Renal cortical epithelial cell (primary cell): Measurements from ENCODE around the gene TFF2. TPM values are rescaled to one million over a fixed set of nuclear protein-coding genes. Genes with fewer than 3 reads are reported as not detected.

Experiments
- DNase-seq: peaks from one replicate; pipeline ENCODE4 v3.0.0-alpha.2; 2011; ENCODE audit warnings: low read depth
- total RNA-seq: library from RNA; depleted of rRNA; stranded (reverse); fragments of >200 nt; gene quantifications from 2 replicates; pipeline ENCODE4 v1.2.3, GENCODE V29; 2014

Gene TFF2
- total RNA-seq, 1 donor from 2014 or later, result not detected

DNA sequence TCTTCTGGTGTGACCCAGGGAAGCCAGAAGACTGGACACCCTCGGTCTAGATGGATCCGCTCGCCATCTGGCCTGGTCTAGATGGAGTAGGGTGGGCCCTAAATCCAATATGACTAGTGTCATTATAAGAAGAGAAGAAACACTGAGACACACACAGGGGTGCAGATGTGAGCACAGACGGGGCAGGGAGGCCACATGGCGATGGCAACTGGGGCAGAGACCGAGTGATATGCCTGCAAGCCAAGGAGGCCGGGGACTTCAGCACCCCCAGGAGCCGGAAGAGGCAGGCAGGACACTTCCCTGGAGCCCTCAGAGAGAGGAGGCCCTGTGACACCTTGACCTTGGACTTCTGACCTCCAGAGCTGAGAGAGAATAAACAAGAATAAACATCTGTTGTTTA lies 30.0 kb downstream of the TFF2 start:
- DNase-seq, result no peak

DNA sequence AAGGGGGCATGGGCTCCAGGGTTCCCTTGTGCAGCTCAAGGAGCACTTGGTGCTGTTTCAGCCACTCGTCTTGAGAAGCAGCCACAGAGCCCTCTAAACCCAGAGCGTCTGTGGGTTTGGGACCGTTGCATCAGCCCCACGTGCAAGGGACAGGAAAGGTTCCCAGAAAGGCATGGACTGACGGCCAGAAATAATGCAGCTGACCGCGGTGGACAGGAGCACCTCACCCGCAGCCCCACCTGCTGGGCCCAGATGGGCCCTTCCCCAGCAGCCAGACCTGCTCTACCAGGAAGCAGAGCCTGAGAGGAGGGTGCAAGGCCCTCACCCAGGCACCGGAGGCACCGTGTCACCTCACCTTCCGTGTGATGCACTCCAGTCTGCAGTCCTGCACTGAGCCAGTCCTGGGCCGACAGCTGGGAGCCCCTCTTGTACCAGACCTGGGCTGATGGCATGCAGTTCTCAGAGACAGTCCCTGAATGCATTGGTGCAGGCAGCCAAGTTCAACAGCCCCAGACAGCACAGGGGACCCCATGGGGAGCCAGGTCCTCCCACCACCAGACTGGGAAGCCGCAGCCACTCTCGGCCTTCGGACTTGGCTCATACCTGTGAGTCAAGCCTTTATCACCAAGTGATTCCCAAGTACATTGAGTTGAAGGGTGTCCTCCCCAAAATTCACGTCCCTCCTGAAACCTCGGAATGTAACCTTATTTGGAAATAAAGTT lies 30.8 kb downstream of the TFF2 start:
- no peak for DNase-seq

DNA sequence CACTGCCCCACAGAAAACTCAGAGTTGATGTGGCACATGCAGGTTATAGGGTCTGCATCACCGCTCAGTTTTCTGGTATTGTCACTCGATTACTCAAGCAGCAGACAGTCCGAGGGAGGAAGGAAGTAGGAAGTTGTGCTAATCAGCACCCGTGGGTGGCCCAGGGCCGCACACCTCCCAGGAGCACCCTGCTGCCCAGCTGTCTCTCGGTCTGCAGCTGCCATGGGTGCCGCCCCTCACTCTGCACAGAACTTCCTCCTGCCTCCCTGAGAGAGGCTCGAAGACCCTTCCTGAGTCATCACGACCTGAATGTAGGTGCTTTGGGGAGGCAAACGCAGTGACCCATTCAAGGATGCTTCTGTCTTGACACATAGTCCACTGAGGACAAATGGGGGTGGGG lies 31.4 kb downstream of the TFF2 start:
- DNase-seq, result no peak

DNA sequence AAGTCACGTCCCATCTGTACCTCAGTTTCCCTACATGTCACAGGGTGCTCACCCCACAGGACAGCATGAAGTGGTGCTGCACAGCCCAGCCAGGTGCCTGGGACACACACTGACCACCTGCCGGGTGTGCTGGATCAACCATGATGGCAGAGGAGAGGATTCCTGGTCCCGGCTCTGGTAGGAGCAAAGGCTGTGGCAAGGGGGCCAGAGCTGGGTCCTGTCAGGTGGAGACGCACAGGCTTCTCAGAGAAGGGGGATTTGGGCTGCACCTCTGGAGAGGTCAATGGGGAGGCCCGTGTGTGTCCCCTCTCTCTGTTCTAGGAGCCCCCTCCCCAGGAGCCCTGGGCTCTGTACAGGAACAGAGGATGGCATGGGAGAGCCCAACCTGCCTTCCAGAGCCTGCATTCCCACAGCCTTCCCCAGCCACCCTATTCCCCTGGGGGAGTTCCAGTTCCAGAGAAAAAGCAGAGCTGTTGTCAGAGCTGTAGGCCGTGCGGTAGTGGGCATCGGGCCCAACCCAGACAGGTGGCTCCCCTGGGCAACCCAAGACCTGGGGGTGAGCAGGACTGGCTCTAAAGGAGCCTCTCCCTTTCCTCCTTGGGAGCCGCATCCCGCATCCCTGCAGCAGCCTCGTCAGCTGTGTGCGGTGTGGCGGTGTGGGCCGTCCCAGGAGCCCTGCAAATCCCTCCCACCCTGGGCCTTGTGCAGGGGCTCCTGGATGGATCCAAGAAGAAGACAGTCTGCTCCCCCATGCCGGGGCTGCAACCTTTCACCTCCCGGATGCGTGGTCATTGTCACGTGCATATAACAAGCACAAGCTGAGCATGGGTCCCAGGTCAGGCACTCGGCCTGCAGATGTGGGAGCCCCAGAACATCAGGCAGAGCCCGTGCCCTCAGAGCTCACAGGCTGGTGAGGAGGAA lies 32.7 kb downstream of the TFF2 start:
- DNase-seq, result no peak

DNA sequence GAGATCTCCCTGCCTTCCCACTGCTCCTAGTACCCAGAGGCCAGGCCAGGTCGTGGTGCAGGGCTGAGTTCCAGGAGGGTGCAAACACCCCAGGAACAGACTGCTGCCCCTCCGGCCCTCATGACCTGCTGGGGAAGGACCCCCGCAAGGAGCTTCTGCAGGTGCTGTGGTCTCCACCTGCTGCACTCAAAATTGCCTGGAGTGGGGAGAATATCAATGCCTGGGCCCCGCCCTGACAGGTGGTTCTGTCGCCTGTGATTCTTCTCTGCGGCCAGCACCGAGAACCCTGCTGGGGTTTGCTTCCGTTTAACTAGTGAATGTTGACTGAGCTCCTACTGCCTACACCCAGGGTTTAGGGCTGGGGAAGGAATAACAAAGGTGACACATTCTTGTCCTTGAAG lies 33.5 kb downstream of the TFF2 start:
- DNase-seq, result no peak

DNA sequence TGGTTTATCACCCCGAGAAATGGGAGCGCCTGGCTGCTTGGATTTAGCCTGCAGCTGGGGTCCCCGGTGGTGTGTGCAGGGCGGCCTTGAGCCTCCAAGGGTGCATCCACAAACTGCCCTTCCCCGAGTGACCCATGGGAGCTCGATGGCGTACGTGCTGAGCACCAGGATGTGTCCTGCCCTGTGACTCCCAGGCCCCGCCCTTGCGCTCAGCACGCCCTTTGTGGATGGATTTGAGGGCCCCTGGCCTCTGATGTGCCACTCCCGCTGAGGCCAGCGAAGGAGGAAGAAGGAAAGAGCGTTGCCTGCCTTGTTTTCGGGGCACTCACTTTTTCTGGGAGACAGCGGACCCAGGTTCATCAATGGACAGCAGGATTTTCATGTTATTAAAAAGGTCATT lies 33.9 kb downstream of the TFF2 start:
- no peak for DNase-seq

DNA sequence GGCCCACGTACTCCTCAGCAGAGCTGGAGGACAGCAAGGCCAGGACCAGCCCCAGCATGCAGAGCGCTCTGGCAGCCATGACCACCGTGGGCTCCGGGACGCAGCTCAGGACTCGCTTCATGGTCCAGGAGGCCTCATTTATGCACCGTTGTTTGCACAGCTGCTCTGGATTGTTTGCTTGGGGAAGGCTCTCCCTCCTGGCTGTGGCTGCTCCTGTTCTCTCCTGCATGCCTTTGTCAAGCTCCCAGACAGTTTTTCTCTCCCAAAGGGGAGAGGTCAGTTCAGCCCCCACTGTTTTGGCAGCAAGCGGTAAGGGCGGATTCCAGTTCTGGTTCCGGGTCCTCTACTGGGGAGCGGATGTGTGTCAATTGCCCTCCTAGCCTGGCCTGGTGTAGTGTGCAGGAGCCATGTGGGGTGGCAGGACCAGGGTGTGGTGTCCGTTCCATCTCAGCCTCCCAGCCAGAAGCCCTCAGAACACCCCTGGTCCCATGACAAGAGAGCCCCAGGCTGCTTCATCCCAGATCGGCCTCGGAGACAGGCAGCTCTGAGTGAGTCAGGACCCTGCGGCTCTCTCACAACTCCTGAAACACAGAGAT lies 35.4 kb downstream of the TFF2 start, which contains the start of gene TFF3:
Gene TFF3, minus strand, starts transcription at position 114 of the 596 bp plus-strand sequence. Its CDS starts 35 bp downstream, at position 79.
- DNase-seq, result peak; percentile 14

DNA sequence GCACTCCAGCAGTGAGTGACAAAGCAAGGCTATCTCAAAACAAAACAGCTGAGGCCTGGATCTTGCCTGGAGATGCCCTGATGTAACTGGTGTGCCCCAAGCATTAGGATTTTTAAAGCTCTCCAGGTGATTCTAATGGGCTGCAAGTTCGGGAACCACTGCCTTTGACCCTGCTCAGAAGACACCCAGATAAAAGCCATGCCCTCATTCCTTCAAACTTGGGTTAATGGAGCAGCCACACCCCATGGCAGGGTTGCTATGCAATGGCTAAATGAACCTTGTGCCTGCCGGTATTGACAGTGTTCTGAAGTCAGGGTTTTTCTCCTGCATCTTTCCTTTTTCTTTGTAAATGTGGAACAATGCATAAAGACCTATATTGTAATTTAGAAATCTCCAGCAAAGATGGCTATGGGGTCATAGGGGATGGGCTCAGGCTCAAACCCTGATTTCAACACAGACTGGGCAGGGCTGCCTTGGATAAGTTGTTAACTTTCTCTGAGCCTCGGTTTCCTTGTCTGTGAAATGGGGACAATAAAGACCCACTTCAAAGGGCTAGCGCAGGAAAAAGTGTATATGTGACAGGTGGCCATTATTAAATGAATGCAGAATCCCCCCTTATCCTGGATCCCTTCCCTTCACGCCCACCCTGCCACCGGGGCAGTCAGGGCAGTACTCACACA lies 36.0 kb downstream of the TFF2 start:
- no peak for DNase-seq

DNA sequence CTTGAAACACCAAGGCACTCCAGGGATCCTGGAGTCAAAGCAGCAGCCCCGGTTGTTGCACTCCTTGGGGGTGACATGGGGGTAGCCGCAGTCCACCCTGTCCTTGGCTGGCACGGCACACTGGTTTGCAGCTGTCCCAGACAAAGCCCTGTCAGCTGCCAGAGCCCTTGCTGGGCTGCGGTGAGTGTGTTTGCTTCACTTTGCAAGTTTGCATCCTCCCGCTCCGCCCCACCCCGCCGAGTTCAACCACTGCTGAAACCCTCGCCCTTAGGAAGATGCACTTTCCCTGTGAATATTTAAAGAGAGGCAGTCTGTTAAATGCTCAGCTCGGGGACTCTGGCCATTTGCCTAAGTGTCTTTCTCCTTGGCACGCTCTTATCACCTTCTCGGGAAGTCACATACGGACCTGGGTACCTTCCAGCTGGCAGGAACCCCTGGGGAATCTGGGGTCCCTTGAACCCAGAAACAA lies 37.3 kb downstream of the TFF2 start:
- no peak for DNase-seq

DNA sequence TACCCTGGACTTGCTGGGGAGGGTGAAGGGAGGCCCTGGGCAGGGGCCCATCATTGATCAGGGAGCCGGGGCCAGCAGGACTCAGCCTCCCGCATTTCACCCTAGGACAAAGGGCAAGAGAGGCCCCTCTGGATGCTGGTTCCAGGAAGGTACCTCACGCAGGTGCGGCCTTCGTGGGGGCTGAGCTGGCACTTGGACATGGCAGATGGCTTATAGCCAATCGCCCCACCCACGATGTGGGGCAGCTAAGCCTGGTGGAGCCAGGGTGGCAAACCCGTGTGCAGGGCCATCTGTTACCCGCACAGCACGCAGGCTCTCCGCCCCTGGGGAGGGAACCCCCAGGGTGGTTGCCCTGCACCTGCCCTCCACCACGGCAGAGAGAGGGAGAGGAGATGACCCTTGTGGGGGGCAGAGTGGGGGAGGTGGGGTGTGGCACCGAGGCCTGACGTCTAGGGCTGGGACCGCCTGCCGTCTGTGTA lies 38.1 kb downstream of the TFF2 start:
- no peak for DNase-seq

DNA sequence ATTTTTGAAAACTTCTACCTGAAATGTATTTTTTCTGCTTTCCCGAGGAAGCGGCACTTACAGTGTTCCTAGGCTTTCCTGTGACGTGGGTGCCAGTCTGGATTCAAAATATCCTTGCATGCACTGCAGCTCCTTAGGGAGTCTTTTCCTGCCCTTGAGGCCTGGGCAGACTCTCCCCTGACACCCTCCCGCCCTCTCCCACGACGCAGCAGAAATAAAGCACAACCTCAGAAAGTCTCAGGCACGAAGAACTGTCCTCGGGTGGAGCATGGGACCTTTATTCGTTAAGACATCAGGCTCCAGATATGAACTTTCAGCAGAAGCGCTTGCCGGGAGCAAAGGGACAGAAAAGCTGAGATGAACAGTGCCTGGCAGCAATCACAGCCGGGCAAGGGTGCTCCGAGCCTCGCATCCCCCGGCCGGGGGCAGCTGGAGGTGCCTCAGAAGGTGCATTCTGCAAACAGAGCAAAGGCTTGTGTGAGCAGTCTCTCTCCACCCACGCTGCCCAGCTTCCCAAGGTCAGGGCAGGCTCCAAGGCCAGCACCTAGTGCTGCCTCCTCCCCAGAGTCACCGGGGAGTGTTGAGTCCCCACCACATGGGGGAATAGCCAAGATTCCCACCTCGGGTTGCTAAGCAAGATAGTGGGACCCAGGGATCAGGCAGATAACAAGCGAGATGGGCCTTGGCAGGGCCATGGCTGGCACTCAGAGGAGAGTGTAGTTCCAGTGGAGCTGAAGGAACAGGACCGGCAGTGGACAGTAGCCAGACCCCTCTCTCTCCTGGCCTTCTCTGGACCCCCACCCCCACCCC lies 38.8 kb downstream of the TFF2 start:
- DNase-seq, result no peak

DNA sequence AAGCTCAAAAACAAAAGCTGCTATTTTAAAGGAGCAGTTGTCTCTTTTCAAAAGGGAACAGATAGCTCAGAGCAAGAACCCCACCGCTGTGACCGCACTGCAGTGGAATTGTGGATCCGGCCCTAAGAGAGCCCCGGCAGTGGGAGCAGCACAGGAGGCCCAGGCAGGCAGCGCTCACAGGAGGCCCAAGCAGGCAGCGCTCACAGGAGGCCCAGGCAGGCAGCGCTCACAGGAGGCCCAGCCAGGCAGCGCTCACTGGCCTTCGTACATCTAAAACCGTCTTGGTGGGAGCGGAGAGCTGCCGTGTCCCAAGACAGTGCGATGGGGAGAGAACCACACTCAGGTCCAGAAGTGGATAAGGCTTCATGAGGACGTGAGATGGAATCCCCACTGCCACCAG lies 39.6 kb downstream of the TFF2 start:
- no peak for DNase-seq

DNA sequence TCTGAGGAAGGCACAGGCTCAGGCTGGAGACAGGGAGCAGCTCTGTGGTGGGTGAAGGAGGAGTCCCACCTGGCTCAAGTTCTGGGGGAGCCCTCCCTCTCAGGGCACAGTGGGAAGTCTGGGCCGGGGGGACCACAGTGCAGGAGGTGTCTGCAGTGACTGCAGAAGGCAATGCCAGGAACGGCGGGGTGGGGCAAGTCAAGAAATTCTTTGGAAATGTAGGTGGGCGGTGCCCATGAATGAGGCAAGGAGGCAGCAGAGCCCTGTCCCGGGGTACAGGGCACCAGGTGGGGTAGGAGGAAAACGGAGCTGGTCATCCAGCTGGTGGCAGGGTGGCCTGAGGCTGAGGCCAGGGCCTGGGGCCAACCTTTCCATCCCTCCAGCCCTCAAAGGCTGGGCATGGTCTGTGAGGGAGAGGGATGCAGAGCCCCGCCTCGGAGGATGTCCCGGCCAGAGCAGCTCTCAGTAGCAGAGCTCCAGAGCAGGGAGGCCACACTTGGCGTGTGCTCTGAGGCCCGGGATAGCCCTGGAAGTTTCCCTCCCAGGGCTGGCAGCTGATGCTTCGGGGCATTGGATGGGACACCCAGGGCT lies 40.3 kb downstream of the TFF2 start:
- DNase-seq, result no peak

DNA sequence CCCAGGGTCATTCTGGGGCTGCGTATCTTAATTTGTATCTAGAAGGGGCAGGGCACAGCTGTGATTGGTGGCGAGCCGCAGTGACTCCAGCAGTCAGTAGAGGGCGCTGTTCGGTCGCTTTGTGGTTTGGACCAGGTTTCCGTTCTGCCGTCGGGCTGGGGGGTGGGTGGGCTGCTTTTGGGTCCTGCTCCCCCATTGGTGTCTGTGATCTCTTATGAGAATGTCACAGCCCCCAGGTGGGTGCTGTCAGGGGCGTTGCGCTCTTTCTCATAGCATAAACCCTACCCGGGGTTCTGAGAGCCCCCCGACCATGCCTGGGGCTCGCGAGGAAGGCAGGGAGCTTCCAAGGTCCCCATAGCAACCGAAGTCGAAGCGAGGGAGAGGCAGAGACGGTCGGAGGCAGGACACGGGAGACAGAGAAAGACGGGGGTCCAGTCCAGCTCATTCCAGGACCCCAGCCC lies 41.0 kb downstream of the TFF2 start:
- DNase-seq, result no peak

DNA sequence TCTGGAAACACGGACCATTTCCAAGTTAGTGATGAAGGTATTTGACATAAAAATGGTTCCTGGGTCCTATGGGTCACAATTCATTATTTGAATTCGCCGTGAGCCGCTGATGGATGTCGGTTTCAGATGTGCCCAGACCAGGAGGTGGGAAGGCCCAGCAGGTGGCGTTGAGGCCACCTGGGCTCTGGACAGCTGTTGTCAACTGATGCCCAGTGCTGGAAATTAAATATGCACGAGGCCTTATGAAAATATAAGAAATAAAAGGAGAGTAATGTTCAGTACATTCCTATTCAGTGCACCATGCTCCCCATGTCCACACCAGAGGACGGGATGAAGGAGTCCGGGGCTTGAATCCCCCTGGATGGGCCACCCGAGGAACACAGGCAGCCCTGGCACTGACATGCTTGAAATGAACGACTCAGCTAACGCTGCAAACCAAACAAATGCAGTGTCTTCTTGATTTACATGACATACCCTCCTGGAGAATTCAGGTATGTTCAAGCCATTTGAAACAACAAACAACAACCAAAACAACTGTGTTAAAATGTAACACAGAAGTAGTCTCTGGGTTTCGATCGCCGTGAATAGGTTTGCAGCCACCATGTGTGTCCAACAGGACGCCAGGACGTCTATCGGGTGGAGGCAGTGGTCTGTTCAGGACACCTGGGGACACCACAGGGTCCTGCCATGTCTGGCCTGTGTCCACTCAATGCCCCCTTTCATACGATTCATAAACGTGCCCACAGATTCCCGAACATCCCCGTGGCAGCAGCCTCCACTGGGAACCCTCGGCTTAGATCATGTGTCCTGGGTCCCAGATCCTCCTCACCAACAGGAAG lies 41.7 kb downstream of the TFF2 start:
- DNase-seq, result no peak

DNA sequence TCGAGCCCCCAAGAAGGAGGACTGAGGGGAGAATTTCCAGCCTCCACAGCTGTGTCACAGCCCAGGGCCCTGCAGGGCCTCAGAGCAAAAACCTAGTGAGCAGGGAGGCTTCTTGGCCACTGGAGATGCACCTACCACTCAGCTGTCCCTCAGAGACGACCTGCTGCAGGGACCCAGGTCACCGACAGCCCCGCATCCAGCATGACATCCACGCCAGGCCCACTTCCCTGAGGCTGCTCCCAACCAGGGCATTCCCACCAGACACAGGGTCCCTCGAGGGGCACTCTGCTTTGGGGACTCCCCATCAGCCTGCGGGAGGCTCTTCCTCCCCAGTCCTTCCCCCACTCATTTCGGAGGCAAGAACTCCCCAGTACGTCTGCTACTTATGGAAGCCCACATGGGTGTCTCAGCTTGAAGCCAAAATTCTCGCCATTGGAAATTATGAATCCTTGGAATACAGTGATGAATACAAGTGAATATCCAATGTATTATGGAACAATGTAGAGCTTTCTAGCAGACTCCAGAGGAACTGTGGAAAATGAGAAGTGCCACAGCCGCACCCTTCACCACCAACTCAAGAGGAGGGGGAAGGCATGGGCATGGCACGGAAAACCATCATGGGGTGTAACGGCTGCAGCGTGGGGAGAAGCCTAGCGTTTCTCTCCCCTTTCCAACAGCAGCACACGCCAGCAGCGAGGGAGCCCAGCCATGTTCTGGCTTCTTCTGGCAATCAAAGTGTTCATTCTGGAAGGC lies 42.5 kb downstream of the TFF2 start:
- DNase-seq, result no peak

DNA sequence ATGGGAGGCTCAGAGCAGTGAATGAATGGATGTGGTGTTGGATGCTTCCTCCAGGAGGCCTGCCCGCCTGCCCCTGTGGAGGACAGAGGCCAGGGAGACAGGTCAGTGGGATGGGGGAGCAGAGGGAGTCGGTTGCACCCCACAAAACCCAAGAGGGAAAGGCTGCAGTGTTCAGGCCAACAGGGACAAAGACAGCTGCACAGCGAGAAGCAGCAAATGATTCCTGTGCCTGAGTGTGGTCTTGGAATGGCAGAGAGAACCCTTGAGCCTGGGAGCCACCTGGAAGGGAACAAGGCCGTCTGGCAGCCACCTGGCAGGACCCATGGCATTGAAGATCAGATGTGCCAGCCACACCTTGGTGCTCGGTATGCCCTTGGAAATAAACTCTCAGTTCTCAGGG lies 43.7 kb downstream of the TFF2 start:
- no peak for DNase-seq

DNA sequence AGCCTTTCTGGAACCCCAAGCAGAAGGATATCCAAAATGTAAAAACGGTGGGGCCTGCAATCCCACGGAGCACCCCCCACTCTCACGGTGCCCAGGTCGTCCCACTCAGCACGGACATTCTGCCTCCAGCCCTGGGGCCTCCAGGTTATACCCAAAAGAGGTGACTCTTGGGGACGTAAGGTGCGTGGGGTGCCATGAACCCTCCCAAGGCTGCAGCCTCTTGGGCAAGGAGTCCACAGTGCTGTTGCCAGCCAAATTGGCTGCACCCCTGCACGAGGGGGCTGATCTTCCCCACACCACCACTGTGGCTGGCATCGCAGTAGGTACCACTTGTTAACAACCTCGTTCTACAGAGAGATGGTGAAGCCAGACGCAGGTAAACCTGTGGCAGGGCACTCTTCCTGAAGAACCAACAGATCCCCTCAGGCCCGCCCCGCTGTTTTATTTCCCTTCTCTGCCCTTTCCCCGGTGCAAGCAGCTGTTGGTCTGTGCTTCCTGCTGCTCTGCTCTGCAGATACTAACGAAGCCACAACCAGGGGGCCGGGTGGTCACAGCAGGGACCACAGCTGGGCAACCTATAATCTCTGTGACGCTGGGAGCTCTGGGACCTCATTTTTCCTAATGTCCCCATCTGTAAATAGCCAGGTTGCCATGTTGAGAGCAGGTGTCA lies 44.3 kb downstream of the TFF2 start:
- no peak for DNase-seq
